Cardiac muscle cell (in vitro differentiated cells and primary cell): ENCODE results near the gene TCERG1L. TPM values are rescaled to one million over a fixed set of nuclear protein-coding genes. Genes with fewer than 3 reads are reported as not detected.

Experiments used
- DNase-seq, 2 donors: peaks; one replicate each; pipeline versions ENCODE4 v3.0.0 to v3.0.0-alpha.2; 2010 to 2017; ENCODE audit warnings: low read depth in 1 of 2, low spot score in 1 of 2
- H3K27ac ChIP-seq: fragments of 200-600 bp; sonication (generic); 2 replicates; pipeline ENCODE4 v1.5.1; 2016
- H3K27me3 ChIP-seq: fragments of 200-600 bp; sonication (generic); 2 replicates; pipeline ENCODE4 v1.6.0; 2016; ENCODE audit warnings: control low read depth
- H3K36me3 ChIP-seq: fragments of 200-600 bp; sonication (generic); 2 replicates; pipeline ENCODE4 v1.5.1; 2016; ENCODE audit warnings: control low read depth
- H3K4me1 ChIP-seq: fragments of 200-600 bp; sonication (generic); 2 replicates; pipeline ENCODE4 v1.8.1; 2017; ENCODE audit warnings: low read depth, mild to moderate bottlenecking, mixed run types
- H3K4me3 ChIP-seq: fragments of 200-600 bp; sonication (generic); 2 replicates; pipeline ENCODE4 v1.5.1; 2016; ENCODE audit warnings: mild to moderate bottlenecking
- H3K9me3 ChIP-seq: fragments of 200-600 bp; sonication (generic); 2 replicates; pipeline ENCODE4 v1.5.1; 2017; ENCODE audit warnings: low read depth, mild to moderate bottlenecking, control low read depth
- polyA plus RNA-seq: library from polyadenylated mRNA; unstranded; fragments of >200 nt; fragmentation: Nextera tagmentation; extraction: Ambion mirVana; gene quantifications from 2 replicates; pipeline ENCODE4 v1.2.1, GENCODE V29; 2016
- total RNA-seq: library from RNA; depleted of rRNA; stranded (reverse); fragments of >200 nt; gene quantifications from 2 replicates; pipeline ENCODE4 v1.2.3, GENCODE V29; 2016
- TF ChIP-seq, protein P1 (sequence below): IDR thresholded peaks from 2 replicates; pipeline ENCODE4 v1.5.1; 2012; ENCODE audit warnings: low read depth, mild to moderate bottlenecking, low read length

Gene TCERG1L
- total and polyA plus RNA-seq, 2 experiments from 2014 or later, result 0.12 to 1.9 TPM

DNA sequence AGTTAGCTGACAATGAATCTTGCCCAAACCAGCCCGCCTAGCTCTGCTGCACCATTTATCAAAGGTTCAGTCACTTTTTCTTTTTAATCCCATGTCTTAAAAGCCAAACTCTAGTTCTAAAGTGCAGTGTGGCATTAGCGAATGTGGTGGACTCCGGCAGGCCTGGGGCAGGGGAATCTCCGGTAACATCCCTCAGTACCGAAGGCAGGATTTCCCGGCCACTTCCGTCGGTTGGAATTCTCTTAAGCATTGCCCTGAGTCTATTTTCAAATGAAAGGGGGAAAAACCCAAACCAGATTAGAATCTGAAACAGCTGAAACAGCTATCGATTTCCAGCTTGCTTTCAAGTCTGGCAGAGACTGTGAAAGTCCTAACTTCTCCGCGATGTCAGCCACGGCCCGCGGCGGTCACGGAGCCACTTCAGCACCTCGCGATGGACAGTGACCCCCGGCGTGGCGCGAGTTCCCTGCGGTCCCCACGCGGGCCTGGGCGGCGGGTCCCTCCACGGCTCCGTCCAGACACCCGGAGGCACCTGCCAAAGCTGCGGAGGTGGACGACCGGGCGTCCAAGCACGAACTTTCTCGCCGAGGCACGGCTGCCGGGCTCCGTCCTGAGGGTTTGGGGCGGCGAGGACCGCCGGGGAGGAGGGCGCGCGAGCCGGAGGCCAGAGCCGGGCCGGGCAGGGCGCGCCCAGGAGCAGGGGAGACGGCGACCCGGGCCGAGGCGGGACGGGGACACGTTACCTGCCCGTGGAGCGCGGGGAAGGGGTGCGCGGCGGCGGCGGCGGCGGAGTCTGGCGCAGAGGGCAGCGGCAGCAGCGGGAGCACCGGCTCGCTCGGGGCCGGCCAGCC is 745 bp downstream of the TCERG1L start:
- Histone ChIP-seq H3K27me3 (peaks cover 44% of the 10 kb centered on the region), H3K27ac (no peak overlapping the region), H3K36me3 (no peaks in the 10 kb centered on the region), H3K4me1 (no peaks in the 10 kb centered on the region), H3K9me3 (no peaks in the 10 kb centered on the region), H3K4me3 (peak overlapping the region; percentile 20)
- TF ChIP-seq, protein P1, sequence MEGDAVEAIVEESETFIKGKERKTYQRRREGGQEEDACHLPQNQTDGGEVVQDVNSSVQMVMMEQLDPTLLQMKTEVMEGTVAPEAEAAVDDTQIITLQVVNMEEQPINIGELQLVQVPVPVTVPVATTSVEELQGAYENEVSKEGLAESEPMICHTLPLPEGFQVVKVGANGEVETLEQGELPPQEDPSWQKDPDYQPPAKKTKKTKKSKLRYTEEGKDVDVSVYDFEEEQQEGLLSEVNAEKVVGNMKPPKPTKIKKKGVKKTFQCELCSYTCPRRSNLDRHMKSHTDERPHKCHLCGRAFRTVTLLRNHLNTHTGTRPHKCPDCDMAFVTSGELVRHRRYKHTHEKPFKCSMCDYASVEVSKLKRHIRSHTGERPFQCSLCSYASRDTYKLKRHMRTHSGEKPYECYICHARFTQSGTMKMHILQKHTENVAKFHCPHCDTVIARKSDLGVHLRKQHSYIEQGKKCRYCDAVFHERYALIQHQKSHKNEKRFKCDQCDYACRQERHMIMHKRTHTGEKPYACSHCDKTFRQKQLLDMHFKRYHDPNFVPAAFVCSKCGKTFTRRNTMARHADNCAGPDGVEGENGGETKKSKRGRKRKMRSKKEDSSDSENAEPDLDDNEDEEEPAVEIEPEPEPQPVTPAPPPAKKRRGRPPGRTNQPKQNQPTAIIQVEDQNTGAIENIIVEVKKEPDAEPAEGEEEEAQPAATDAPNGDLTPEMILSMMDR, result no peak
- peak; percentile 2 to 57 for DNase-seq

DNA sequence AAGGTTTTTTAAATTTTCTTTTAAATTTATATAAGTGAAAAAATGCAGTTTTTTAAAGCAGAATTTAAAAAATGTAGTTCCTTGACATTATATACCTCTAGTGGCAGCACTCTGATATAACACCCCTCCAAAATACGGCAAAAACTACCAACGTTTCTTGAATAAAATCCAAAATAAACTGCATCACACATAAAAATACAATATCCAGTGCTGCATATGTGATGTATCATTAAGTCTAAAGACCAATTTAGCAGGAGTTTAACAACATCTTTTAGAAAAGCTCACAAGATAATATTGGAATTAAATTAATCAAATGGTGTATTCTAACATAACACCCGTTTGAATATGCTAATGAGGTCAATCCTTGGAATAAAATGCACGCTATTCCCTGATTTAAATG is 1.4 kb downstream of the TCERG1L start:
- peaks cover 44% of the 10 kb centered on the region for H3K27me3 ChIP-seq
- H3K4me3 ChIP-seq, result no peak overlapping the region
- H3K4me1 ChIP-seq, result no peaks in the 10 kb centered on the region
- TF ChIP-seq, protein P1, result peak; percentile 44
- H3K36me3 ChIP-seq, result no peaks in the 10 kb centered on the region
- no peak for DNase-seq
- no peaks in the 10 kb centered on the region for H3K9me3 ChIP-seq
- H3K27ac ChIP-seq, result no peak overlapping the region

- DNase-seq, result no peak
- no peak overlapping the region for H3K4me3 ChIP-seq
- no peaks in the 10 kb centered on the region for H3K36me3 ChIP-seq
- no peaks in the 10 kb centered on the region for H3K4me1 ChIP-seq
- TF ChIP-seq, protein P1, result no peak
- no peaks in the 10 kb centered on the region for H3K9me3 ChIP-seq
- H3K27me3 ChIP-seq, result no peaks in the 10 kb centered on the region
- H3K27ac ChIP-seq, result no peak overlapping the region
These were observed 11.0 kb downstream of the TCERG1L start for GRCh38 chr10:131300508-131300907.

- no peak overlapping the region for H3K4me3 ChIP-seq
- H3K9me3 ChIP-seq, result no peaks in the 10 kb centered on the region
- H3K27ac ChIP-seq, result no peak overlapping the region
- no peaks in the 10 kb centered on the region for H3K4me1 ChIP-seq
- H3K36me3 ChIP-seq, result no peaks in the 10 kb centered on the region
- no peak for DNase-seq
- TF ChIP-seq, protein P1, result no peak
- H3K27me3 ChIP-seq, result no peaks in the 10 kb centered on the region
These were observed 20.7 kb downstream of the TCERG1L start for GRCh38 chr10:131290781-131291180.

DNA sequence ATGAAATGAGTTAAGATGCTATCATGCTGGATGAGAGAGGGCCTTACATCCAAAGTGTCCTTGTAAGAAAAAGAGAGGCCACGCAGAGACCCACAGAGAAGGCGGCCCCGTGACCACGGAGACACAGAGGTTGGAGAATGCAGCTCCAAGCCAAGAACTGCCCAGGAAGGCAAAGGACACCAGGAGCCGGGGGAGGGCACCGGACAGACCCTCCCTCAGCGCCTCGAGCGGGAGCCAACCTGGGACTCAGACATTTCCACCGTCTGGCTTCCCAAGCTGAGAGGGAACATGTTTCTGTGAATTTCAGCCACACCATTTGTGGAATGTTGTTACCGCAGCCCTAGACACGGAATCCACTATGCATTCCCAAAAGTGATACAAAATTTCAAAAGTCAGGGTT is 22.9 kb downstream of the TCERG1L start:
- Histone ChIP-seq H3K27me3 (no peaks in the 10 kb centered on the region), H3K9me3 (no peaks in the 10 kb centered on the region)
- TF ChIP-seq, protein P1, result no peak

More for the DNA sequence above, 22.9 kb downstream of the TCERG1L start:
- H3K27ac ChIP-seq, result no peak overlapping the region
- DNase-seq, result no peak
- no peaks in the 10 kb centered on the region for H3K36me3 ChIP-seq
- H3K4me3 ChIP-seq, result no peak overlapping the region
- H3K4me1 ChIP-seq, result no peaks in the 10 kb centered on the region
